DOHH2 (cell line): Measurements from ENCODE around the gene USH2A.

Source experiments
- H3F3A ChIP-seq: fragments of 200-600 bp; sonication (generic), shearing (Covaris generic); 2 replicates; pipeline ENCODE4 v1.6.0; 2016; ENCODE audit warnings: antibody characterized with exemption, mild to moderate bottlenecking; ENCODE audit not compliant: control insufficient read depth, insufficient read depth
- H3K27ac ChIP-seq: fragments of 200-600 bp; sonication (generic); 2 replicates; pipeline ENCODE4 v1.5.1; 2014; ENCODE audit warnings: low read depth, mild to moderate bottlenecking, low read length, moderate library complexity
- H3K27me3 ChIP-seq: fragments of 200-600 bp; sonication (generic); 2 replicates; pipeline ENCODE4 v1.6.1; 2014; ENCODE audit warnings: mild to moderate bottlenecking, low read length, mixed read lengths; ENCODE audit not compliant: control insufficient read depth
- H3K36me3 ChIP-seq: fragments of 200-600 bp; sonication (generic); 2 replicates; pipeline ENCODE4 v1.6.1; 2014; ENCODE audit warnings: mild to moderate bottlenecking, low read length, moderate library complexity, mixed read lengths; ENCODE audit not compliant: control insufficient read depth
- H3K4me1 ChIP-seq: fragments of 200-600 bp; sonication (generic); 2 replicates; pipeline ENCODE4 v1.6.1; 2014; ENCODE audit warnings: mild to moderate bottlenecking, low read length, mixed read lengths; ENCODE audit not compliant: control insufficient read depth
- H3K4me2 ChIP-seq: fragments of 200-600 bp; sonication (generic); 2 replicates; pipeline ENCODE4 v1.6.0; 2014; ENCODE audit warnings: mild to moderate bottlenecking, low read length, moderate library complexity
- H3K4me3 ChIP-seq: fragments of 200-600 bp; sonication (generic); 2 replicates; pipeline ENCODE4 v1.5.1; 2014; ENCODE audit warnings: mild to moderate bottlenecking, low read length, mixed read lengths
- H3K79me2 ChIP-seq: fragments of 200-600 bp; sonication (generic); 2 replicates; pipeline ENCODE4 v1.6.1; 2014; ENCODE audit warnings: mild to moderate bottlenecking, low read length, mixed read lengths; ENCODE audit not compliant: control insufficient read depth
- H3K9me2 ChIP-seq: fragments of 200-600 bp; sonication (generic); replicated peaks from 2 replicates; pipeline ENCODE4 v1.6.1; 2014; ENCODE audit warnings: mild to moderate bottlenecking, low read length, mixed read lengths; ENCODE audit not compliant: control insufficient read depth
- H3K9me3 ChIP-seq: fragments of 200-600 bp; sonication (generic); 2 replicates; pipeline ENCODE4 v1.6.1; 2014; ENCODE audit warnings: antibody characterized with exemption, low read length, mixed read lengths; ENCODE audit not compliant: control insufficient read depth, insufficient read depth
- H4K20me1 ChIP-seq: fragments of 200-600 bp; sonication (generic); 2 replicates; pipeline ENCODE4 v1.6.0; 2014; ENCODE audit warnings: low read depth, mild to moderate bottlenecking, antibody characterized with exemption, low read length, moderate library complexity; ENCODE audit not compliant: control insufficient read depth, insufficient read depth
- EZH2phosphoT487 ChIP-seq: fragments of 200-600 bp; sonication (generic); IDR thresholded peaks from 2 replicates; pipeline ENCODE4 v1.6.1; 2017; ENCODE audit warnings: borderline replicate concordance, mild to moderate bottlenecking, antibody characterized with exemption, low read length, moderate library complexity, mixed read lengths
- TF ChIP-seq, protein P1 (sequence below): fragments of 200-600 bp; sonication (generic); IDR thresholded peaks from one replicate; pipeline ENCODE4 v1.5.1; 2014; ENCODE audit warnings: antibody characterized with exemption, mild to moderate bottlenecking, low read depth, low read length; ENCODE audit not compliant: poor library complexity, severe bottlenecking

USH2A gene

DNA sequence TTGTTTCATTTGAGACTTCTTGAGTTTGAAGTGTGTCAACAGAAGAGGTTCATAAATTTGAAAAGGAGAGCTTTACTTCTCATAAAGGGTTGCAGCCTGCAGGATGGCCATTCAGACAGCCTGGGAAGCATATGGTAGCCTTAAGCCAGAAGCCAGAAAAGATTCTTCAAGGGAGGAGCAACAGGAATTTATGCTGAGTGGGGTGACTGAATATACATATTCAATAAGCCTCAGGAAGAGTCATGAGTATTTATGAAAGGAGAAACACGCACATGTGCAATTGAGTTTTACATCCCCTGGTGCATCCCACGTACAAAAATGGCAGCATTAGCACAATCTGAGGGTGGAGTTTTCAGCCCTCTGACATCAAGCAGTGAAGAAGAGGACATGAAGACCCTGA is 565.9 kb downstream of the USH2A start:
- H3F3A ChIP-seq, result no peaks in the 10 kb centered on the region
- no peaks in the 10 kb centered on the region for H3K79me2 ChIP-seq
- H3K27me3 ChIP-seq, result no peaks in the 10 kb centered on the region
- no peak overlapping the region for H3K27ac ChIP-seq
- no peaks in the 10 kb centered on the region for H3K36me3 ChIP-seq
- no peaks in the 10 kb centered on the region for H4K20me1 ChIP-seq
- H3K9me2 ChIP-seq, result no peaks in the 10 kb centered on the region
- no peaks in the 10 kb centered on the region for H3K9me3 ChIP-seq
- no peak for TF ChIP-seq EZH2phosphoT487
- TF ChIP-seq, protein P1, sequence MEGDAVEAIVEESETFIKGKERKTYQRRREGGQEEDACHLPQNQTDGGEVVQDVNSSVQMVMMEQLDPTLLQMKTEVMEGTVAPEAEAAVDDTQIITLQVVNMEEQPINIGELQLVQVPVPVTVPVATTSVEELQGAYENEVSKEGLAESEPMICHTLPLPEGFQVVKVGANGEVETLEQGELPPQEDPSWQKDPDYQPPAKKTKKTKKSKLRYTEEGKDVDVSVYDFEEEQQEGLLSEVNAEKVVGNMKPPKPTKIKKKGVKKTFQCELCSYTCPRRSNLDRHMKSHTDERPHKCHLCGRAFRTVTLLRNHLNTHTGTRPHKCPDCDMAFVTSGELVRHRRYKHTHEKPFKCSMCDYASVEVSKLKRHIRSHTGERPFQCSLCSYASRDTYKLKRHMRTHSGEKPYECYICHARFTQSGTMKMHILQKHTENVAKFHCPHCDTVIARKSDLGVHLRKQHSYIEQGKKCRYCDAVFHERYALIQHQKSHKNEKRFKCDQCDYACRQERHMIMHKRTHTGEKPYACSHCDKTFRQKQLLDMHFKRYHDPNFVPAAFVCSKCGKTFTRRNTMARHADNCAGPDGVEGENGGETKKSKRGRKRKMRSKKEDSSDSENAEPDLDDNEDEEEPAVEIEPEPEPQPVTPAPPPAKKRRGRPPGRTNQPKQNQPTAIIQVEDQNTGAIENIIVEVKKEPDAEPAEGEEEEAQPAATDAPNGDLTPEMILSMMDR, result no peak
- no peak overlapping the region for H3K4me3 ChIP-seq
- no peaks in the 10 kb centered on the region for H3K4me1 ChIP-seq
- H3K4me2 ChIP-seq, result no peak overlapping the region

DNA sequence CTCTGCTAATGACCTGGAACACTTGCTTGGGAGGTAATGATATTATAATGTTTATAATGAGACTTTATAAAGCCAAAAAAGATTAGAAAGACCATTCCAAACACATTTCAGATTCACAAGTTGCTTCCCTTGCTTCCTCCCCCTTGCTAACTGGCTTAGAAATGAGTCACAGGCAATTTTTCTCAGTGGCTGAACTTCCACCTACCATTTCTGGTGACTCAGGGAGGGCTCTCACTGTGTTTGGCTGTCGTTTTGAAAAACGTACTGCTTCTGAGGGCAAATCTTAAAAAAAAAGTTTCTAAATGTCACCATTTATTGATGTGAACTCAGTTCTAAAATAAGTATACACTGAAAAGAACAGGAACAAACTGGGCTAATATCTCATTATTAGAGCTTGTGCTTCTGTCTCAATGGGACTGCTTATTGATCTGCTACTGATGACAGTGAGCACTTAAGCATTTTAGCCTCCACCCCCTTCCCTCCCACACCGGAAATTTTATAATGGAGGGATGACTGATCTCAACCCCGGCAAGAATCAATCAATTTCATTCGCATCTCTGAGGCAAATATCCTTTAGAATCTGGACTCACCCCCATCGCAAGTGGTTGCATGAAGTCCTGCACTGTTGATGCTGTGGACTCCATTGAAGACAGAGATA is 577.9 kb downstream of the USH2A start:
- H3F3A ChIP-seq, result no peaks in the 10 kb centered on the region
- H3K4me2 ChIP-seq, result no peak overlapping the region
- no peaks in the 10 kb centered on the region for H3K9me2 ChIP-seq
- no peaks in the 10 kb centered on the region for H3K9me3 ChIP-seq
- H3K36me3 ChIP-seq, result no peaks in the 10 kb centered on the region
- no peaks in the 10 kb centered on the region for H3K4me1 ChIP-seq
- H3K27me3 ChIP-seq, result no peaks in the 10 kb centered on the region
- no peak overlapping the region for H3K4me3 ChIP-seq
- no peaks in the 10 kb centered on the region for H4K20me1 ChIP-seq
- no peak for TF ChIP-seq EZH2phosphoT487
- TF ChIP-seq, protein P1, result no peak
- H3K27ac ChIP-seq, result no peak overlapping the region
- H3K79me2 ChIP-seq, result no peaks in the 10 kb centered on the region

DNA sequence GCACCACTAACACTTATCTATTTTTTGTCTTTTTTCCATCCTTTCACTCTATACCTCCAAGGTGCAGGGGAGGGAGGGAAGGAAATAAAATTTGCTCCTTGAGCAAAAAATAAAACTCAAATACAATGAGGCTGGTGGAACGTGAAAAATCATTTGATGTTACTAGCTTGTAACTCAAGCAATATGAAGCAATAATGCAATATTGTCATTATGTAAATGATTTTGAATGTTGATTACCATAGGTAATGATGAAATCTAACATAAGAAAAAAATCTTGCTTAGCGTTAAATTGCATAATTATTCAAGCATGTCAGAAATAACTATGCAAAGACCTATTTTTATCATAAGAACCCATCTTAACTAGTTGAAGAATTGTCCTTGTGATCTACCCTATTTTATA is 578.5 kb downstream of the USH2A start:
- Histone ChIP-seq H3K4me3 (no peak overlapping the region), H3K36me3 (no peaks in the 10 kb centered on the region), H3K9me3 (no peaks in the 10 kb centered on the region), H4K20me1 (no peaks in the 10 kb centered on the region), H3K27ac (no peak overlapping the region), H3K4me2 (no peak overlapping the region), H3K79me2 (no peaks in the 10 kb centered on the region), H3F3A (no peaks in the 10 kb centered on the region), H3K4me1 (no peaks in the 10 kb centered on the region), H3K9me2 (no peaks in the 10 kb centered on the region), H3K27me3 (no peaks in the 10 kb centered on the region)
- no peak for TF ChIP-seq EZH2phosphoT487
- TF ChIP-seq, protein P1, result no peak
